ENCODE data around the gene PRDX1.
"Not testable (repeated sequence)": the region's sequence is repeated elsewhere in the genome, so short reads cannot be mapped to it uniquely, and the experiment has no call there.

The PRDX1 gene

DNA sequence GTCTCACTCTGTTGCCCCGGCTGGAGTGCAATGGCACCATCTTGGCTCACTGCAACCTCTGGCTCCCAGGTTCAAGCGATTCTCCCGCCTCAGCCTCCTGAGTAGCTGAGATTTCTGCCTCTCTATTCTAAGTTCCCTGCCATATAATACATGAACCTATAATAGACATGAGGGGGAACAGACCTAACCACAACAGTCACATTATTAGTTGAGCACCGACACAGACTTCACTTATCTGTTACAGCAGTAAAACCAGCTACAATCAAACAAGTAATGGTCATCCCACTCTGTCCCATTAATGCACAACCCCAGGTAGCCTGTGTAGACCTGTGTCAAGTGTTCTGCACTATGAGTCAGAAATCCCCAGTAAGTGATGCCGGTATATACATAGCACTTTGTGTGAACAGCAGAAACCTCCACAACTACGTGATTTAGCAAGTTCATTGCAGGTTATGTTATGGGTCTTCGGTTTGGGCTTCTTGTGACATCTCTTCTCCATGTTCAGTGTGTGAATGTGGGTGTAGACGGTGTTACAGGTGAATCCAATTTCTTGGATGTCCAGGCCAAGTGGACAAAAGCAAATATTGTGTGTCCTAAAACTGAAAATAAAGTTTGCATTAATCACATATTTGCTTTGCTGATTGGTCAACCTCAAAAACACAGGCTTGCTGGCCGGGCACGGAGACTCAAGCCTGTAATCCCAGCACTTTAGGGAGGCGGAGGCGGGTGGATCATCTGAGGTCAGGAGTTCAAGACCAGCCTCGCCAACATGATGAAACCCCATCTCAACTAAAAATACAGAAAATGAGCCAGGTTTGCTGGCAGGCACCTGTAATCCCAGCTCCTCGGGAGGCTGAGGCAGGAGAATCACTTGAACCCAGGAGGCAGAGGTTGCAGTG is 18.0 kb downstream of the PRDX1 start:
- no peaks in the 10 kb centered on the region for H3K27me3 Mint-ChIP-seq
- no peak overlapping the region for H3K4me3 Mint-ChIP-seq
- H3K4me1 Mint-ChIP-seq = peaks cover 28 to 31% of the 10 kb centered on the region in 2 donors
- no peaks in the 10 kb centered on the region for H3K9me3 Mint-ChIP-seq
- H3K36me3 Mint-ChIP-seq = peaks cover 6 to 15% of the 10 kb centered on the region in 2 donors
- no peak overlapping the region for H3K27ac Mint-ChIP-seq
- DNase-seq (no peak), ATAC-seq (replicated peaks) (no peak)

DNA sequence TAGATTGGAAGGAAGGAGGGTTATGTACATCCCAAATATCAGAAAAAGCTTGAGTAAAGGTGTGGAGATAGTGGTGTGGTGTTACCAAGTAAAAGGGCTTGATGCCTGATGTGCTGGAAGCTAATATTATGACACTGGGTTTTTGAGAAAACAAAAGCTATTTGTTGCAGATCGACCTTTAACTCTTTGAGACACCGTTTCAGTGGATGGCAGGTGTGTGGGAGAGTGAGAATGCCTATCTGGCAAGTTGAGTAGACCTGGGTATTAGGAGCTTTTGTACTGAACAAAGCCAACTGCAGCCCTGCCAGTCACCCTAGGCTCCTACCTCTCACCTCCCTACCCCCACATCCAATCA is 20.2 kb downstream of the PRDX1 start:
- Mint-ChIP-seq H3K27ac (no peak overlapping the region), H3K4me1 (peaks cover 26 to 33% of the 10 kb centered on the region in 2 donors), H3K4me3 (peak overlapping the region in 1 of 2 donors; percentile 94), H3K27me3 (no peaks in the 10 kb centered on the region), H3K9me3 (no peaks in the 10 kb centered on the region), H3K36me3 (peaks cover 4% of the 10 kb centered on the region in 2 donors)
- no peak for ATAC-seq (replicated peaks)
- DNase-seq = no peak

DNA sequence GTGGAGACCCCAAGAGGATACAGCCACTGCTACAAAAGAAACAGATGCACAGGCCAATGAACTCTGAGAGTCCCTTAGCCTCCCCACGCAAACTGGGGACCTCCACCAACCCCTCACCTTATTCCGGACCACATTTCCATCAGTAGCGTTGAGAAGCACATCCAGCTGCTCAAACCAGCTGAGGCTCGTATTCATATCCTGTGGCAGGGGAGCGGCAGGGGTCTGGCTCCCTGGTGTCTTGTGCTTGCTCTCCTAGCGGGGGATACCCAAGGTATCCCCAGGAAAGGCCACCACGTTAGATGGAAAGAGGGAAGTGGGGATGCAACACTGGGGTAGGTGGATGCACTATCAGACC is 22.3 kb downstream of the PRDX1 start:
- ATAC-seq (replicated peaks) (peak; percentile 1), DNase-seq (no peak)
- Mint-ChIP-seq H3K9me3 (no peaks in the 10 kb centered on the region), H3K27ac (peak overlapping the region; percentile 96), H3K4me1 (peaks cover 26 to 33% of the 10 kb centered on the region in 2 donors), H3K36me3 (peaks cover 5 to 6% of the 10 kb centered on the region in 2 donors), H3K4me3 (peak overlapping the region; percentile 90 to 94), H3K27me3 (no peaks in the 10 kb centered on the region)

GRCh38 chr1:45498279-45498678 is 23.4 kb downstream of the PRDX1 start:
- no peak overlapping the region for H3K27ac Mint-ChIP-seq
- no peaks in the 10 kb centered on the region for H3K27me3 Mint-ChIP-seq
- no peak overlapping the region for H3K4me3 Mint-ChIP-seq

DNA sequence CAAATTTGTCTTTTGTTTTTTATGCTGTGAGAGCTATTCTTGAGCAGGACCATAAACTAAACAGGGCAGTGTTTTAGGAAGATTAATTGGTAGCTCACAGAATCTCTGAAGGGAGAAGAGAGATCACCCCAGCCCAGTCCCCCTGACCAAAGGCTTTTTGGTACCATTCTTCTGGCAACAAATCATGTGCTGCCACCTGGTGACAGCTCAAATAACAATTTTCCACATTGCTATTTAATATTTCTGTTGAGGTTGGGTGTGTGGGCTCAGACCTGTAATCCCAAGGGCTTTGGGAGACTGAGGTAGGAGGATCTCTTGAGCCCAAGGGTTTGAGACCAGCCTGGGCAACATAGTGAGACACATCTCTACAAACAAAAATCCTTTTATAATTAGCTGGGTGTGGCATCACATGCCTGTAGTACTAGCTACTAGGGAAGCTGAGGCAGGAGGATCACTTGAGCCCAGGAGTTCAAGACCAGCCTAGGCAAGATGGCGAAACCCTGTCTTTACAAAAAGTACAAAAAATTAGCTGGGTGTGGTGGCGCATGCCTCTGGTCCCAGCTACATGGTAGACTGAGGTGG is 28.5 kb downstream of the PRDX1 start:
- peak overlapping the region; percentile 77 for H3K27ac Mint-ChIP-seq
- ATAC-seq (replicated peaks) = no peak
- H3K4me1 Mint-ChIP-seq = peaks cover 9 to 15% of the 10 kb centered on the region in 2 donors
- H3K4me3 Mint-ChIP-seq = no peak overlapping the region
- peaks cover 2 to 10% of the 10 kb centered on the region in 2 donors for H3K36me3 Mint-ChIP-seq
- peak; percentile 40 for DNase-seq
- no peaks in the 10 kb centered on the region for H3K27me3 Mint-ChIP-seq
- H3K9me3 Mint-ChIP-seq = no peaks in the 10 kb centered on the region

More at GRCh38 chr1:45498279-45498678, 23.4 kb downstream of the PRDX1 start:
- H3K4me1 Mint-ChIP-seq = peaks cover 23 to 35% of the 10 kb centered on the region in 2 donors
- H3K36me3 Mint-ChIP-seq = peaks cover 4 to 6% of the 10 kb centered on the region in 2 donors
- ATAC-seq (replicated peaks) = no peak
- no peaks in the 10 kb centered on the region for H3K9me3 Mint-ChIP-seq
- no peak for DNase-seq

- DNase-seq (no peak), ATAC-seq (replicated peaks) (no peak)
- H3K27me3 Mint-ChIP-seq = no peaks in the 10 kb centered on the region
- H3K9me3 Mint-ChIP-seq = no peaks in the 10 kb centered on the region
- H3K4me3 Mint-ChIP-seq = no peak overlapping the region
- peaks cover 9 to 16% of the 10 kb centered on the region in 2 donors for H3K4me1 Mint-ChIP-seq
- peaks cover 2 to 12% of the 10 kb centered on the region in 2 donors for H3K36me3 Mint-ChIP-seq
- peak overlapping the region; percentile 77 for H3K27ac Mint-ChIP-seq
Observed at GRCh38 chr1:45492691-45493090, 29.0 kb downstream of the PRDX1 start.

GRCh38 chr1:45491487-45492260 is 30.0 kb downstream of the PRDX1 start:
- no peak overlapping the region for H3K4me3 Mint-ChIP-seq
- no peaks in the 10 kb centered on the region for H3K27me3 Mint-ChIP-seq
- H3K27ac Mint-ChIP-seq = no peak overlapping the region
- DNase-seq (no peak), ATAC-seq (replicated peaks) (no peak)
- H3K4me1 Mint-ChIP-seq = peaks cover 9 to 21% of the 10 kb centered on the region in 2 donors
- H3K36me3 Mint-ChIP-seq = peaks cover 2 to 12% of the 10 kb centered on the region in 2 donors
- H3K9me3 Mint-ChIP-seq = no peaks in the 10 kb centered on the region

DNA sequence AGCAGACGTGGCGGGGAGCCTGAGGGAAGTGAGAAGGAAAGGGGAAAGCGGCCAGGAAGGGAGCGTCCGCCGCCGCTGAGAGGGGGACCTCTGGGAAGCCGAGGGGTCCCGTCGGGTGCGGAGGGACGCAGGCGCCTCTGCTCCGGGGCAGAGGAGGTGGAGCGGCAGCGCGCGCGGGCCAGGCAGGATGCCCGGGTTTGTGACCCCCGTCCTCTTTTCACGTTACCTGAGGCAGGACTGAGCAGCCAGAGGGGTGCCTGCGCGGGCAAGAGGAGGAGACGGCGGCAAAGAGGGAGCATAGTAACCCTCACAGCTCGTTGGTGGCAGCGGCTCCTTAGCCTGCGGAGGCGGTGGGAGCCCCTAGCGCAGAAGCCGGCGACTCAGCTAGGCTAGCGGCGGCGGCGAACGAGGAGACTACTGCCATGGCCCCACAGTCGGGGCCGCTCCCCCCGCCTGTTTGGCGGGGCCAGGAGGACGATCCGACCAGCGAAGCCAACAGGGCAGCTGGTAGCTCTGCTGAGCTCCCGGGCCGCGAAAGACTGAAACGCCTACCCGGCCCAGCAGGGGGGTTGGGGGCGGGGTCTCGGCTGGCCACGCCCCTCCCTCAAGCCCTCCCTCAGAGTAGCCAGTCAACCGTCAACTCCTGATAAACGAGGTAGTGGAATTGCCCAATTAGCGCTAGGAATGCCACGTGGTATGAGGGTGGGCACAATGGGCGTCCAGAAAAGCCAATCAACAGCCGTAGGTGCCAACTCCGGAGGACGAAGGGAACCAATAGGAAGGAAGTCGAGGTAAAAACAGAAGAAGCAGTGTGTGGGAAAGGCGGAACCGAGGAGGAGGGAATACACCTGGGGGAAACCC is 30.8 kb downstream of the PRDX1 start, which contains the start of gene TESK2:
Gene TESK2 (minus strand): TSS at position 538 of the 861 bp plus-strand sequence. CDS start 33,378 bp downstream, outside the sequence.
- no peaks in the 10 kb centered on the region for H3K27me3 Mint-ChIP-seq
- H3K27ac Mint-ChIP-seq = no peak within 1 kb of the TSS
- peak; percentile 98 for DNase-seq
- peaks cover 2 to 9% of the 10 kb centered on the region in 2 donors for H3K36me3 Mint-ChIP-seq
- peaks cover 9 to 21% of the 10 kb centered on the region in 2 donors for H3K4me1 Mint-ChIP-seq
- H3K9me3 Mint-ChIP-seq = no peaks in the 10 kb centered on the region
- H3K4me3 Mint-ChIP-seq = no peak within 1 kb of the TSS
- peak; percentile 88 to 90 for ATAC-seq (replicated peaks)

GRCh38 chr1:45490121-45490625 is 31.5 kb downstream of the PRDX1 start:
- no peaks in the 10 kb centered on the region for H3K9me3 Mint-ChIP-seq
- ATAC-seq (replicated peaks) = no peak
- peaks cover 2 to 9% of the 10 kb centered on the region in 2 donors for H3K36me3 Mint-ChIP-seq
- no peak for DNase-seq
- no peak overlapping the region for H3K27ac Mint-ChIP-seq
- H3K27me3 Mint-ChIP-seq = no peaks in the 10 kb centered on the region
- H3K4me3 Mint-ChIP-seq = no peak overlapping the region
- peaks cover 9 to 21% of the 10 kb centered on the region in 2 donors for H3K4me1 Mint-ChIP-seq

DNA sequence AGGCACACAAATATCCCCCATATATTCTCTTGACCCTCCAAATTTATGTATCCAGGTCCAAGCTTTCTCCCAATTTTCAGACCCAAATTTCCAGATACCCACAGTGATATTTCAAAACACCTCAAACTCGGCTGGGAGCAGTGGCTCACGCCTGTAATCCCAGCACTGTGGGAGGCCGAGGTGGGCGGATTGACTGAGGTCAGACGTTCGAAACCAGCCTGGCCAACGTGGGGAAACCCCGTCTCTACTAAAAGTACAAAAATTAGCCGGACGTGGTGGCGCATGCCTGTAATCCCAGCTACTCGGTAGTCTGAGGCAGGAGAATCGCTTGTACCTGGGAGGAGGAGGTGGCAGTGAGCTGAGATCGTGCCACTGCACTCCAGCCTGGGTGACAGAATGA is 32.3 kb downstream of the PRDX1 start:
- H3K4me3 Mint-ChIP-seq; H3K36me3 Mint-ChIP-seq; H3K9me3 Mint-ChIP-seq; ATAC-seq (replicated peaks); H3K27me3 Mint-ChIP-seq: not testable (repeated sequence)
- DNase-seq = peak; percentile 50
- Mint-ChIP-seq H3K27ac (peak overlapping the region; percentile 6), H3K4me1 (peaks cover 9 to 21% of the 10 kb centered on the region in 2 donors)

DNA sequence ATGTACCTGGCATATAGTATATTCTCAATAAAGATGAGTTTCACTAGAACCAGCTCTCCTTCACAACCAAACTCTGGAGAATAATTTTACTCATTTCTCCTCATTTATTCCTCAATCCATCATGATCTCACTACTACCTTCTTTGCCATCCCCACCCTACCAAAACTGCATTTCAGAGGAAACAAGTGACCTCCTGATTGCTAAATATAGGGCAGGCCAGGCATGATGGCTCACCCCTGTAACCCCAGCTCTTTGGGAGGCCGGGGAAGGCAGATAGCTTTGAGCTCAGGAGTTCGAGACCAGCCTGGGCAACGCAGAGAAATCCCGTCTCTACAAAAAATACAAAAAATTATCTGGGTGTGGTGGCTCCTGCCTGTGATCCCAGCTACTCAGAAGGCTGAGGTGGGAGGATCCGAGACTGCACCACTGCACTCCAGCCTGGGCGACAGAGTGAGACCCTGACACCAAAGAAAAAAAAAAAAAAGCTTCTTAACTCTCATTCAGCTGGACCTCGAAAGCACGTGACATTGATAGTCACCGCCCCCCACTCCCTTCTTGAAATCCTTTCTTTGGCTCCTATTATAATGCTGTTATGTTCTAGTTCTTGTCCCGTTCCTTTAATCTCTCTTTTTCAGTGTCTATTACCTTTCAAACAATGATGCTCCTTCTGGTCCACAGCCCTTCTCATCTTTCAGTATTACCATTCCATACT is 32.9 kb downstream of the PRDX1 start:
- Mint-ChIP-seq H3K36me3 (peaks cover 0 to 9% of the 10 kb centered on the region in 2 donors), H3K4me3 (no peak overlapping the region), H3K27me3 (no peaks in the 10 kb centered on the region), H3K9me3 (no peaks in the 10 kb centered on the region), H3K4me1 (peaks cover 9 to 21% of the 10 kb centered on the region in 2 donors), H3K27ac (peak overlapping the region; percentile 6)
- ATAC-seq (replicated peaks) (no peak), DNase-seq (no peak)

DNA sequence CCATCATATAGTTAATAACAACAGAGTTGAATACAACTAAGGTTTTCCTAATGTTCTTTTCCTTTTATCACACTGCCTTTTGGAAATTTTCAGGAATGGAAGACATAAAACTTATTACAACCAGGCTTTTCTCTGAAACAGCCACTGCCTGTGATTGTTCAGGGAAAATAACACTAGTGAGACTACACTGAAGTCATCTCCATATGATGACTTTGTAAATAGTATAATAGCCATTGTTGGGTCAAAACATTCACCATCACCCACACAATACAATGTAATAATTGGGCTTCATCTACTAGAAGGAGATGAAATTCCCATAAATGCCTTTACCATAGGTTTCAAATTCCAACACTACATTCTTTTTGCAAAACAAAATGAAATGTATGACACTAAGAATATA is 35.7 kb downstream of the PRDX1 start:
- H3K4me1 Mint-ChIP-seq = peaks cover 0 to 16% of the 10 kb centered on the region in 2 donors
- H3K36me3 Mint-ChIP-seq = peaks cover 2 to 15% of the 10 kb centered on the region in 2 donors
- no peaks in the 10 kb centered on the region for H3K9me3 Mint-ChIP-seq
- no peak for ATAC-seq (replicated peaks)
- no peak overlapping the region for H3K27ac Mint-ChIP-seq
- DNase-seq = no peak
- H3K27me3 Mint-ChIP-seq = no peaks in the 10 kb centered on the region
- H3K4me3 Mint-ChIP-seq = no peak overlapping the region

Data from stimulated activated naive B cell treated with anti-CD40 and anti-IgM and Interleukin-4, amounts not matched to agents 10 μg/mL and 1 μg/mL and 100 μg/mL, for 72 hours (primary cell).